Stimulated activated CD8-positive, alpha-beta memory T cell treated with anti-CD3 and anti-CD28 coated beads, Interleukin-4, amount 100 ng/mL, for 4 hours (primary cell): Measurements from ENCODE around the gene JAG2.

ENCODE experiments used
- DNase-seq, 2 donors: peaks; one replicate each; pipeline ENCODE4 v3.0.0-alpha.2; 2020; ENCODE audit warnings: low read depth in 2 of 2, low spot score in 1 of 2

JAG2 gene

GRCh38 chr14:105203701-105204100 is 35.1 kb upstream of the JAG2 start:
- no peak for DNase-seq

DNA sequence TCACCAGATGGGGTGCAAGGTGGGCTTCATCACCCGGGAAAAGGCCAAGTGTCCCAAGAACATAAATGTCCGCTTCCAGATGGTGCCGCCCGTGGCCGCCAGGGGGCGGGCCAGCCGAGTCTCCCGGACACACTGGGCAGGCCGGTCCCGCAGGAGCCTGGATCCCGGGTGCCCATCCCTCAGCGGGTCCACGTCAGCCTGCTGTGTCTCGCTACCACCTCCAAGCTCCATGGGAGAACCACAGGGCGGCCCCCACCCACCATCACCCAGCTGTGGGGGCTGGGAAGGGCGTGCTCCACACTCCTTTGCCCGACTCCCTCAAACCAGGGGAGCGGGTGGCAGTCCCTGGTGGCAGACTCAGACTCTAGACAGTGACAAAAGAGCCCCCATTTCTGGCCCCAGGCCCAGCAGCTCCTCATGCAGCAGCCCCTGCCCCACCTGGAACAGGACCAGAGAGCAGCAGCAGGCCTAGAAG is 34.5 kb upstream of the JAG2 start:
- DNase-seq: peak; percentile 22 to 26

GRCh38 chr14:105201925-105202513 is 33.4 kb upstream of the JAG2 start:
- DNase-seq: no peak

- no peak for DNase-seq
Measured at GRCh38 chr14:105201156-105201924, 32.8 kb upstream of the JAG2 start.

DNA sequence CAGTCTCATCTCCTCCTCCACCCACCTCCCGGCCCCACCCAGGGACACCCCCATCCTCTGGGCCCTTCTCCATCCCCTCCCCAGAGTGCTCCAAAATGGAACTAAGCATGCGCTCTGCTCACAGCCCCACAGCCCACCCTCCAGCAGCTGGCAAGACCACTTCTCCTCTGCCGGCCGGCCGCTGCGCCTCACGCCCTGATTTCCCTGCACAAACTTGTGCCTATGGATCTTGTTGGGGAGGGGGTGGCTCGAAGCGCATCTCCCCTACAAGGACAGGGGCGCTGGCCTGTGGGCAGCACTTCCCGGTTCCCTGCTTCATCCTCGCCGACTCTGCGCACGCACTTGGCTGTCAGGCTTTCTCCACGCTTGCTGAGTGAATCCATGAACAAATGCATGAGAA is 32.1 kb upstream of the JAG2 start:
- DNase-seq: no peak

DNA sequence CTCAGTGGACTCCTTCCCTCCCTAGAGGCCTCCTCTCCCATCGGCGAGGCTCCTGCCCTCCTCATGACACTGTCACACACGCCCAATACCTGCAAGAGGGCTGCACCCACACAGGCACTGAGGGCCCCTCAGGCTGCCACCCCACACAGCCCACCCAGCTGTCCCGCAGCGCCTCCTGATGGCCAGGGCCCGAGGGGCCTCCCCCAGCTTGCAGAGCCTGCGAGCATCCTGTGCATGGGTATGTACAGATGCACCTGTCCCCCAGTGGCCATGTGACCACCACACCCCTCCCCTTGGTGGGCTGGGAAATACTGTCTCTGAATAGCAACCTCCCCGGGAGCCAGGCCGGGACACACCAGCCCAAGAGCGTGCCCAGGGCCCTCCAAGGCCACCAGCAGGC is 31.5 kb upstream of the JAG2 start:
- DNase-seq: no peak

DNA sequence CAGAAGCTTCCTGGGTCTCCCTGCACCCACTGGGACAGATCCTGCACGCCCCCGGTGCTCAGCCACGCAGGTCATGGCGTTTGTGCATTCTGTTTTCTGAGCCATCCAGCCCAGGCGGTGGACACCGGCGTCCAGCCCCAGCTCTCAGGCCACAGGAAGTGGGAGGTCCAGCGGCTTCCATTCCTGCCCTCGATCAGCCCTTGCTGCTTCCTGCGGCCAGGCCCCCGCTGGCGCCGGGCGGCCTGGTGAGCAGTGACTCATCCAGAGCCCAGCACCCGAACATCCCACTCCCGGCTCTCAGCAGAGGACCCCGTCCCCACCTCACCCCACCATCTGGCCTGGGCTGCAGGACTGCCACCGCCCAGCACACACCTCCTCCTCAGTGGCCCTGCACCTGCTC is 30.5 kb upstream of the JAG2 start:
- DNase-seq: no peak

DNA sequence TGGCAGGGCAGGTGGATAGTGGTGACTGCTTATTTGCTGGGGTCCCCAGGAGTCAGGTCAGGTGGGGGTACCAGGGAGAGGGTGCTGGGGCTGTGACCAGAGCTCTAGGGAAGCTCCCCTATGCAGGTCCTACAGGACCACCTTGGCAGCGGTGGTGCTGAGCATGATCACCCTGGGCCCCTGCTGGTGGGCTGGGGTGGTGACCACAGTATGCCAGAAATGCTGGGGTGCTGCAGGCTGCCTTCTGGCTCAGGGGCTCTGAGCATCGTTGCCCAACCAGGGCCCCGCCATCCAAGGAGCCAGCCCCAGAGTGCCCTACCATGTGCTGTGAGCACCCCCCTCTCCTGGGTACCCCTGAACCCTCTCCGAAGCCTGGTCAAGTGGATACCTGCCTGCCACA is 30.0 kb upstream of the JAG2 start:
- DNase-seq: no peak

- DNase-seq: no peak
Measured at GRCh38 chr14:105197211-105197641, 28.6 kb upstream of the JAG2 start.

GRCh38 chr14:105196265-105196960 is 27.8 kb upstream of the JAG2 start:
- DNase-seq: no peak

- DNase-seq: no peak
Measured at GRCh38 chr14:105195522-105196264, 27.1 kb upstream of the JAG2 start.

- DNase-seq: no peak
Measured at GRCh38 chr14:105195051-105195450, 26.5 kb upstream of the JAG2 start.

DNA sequence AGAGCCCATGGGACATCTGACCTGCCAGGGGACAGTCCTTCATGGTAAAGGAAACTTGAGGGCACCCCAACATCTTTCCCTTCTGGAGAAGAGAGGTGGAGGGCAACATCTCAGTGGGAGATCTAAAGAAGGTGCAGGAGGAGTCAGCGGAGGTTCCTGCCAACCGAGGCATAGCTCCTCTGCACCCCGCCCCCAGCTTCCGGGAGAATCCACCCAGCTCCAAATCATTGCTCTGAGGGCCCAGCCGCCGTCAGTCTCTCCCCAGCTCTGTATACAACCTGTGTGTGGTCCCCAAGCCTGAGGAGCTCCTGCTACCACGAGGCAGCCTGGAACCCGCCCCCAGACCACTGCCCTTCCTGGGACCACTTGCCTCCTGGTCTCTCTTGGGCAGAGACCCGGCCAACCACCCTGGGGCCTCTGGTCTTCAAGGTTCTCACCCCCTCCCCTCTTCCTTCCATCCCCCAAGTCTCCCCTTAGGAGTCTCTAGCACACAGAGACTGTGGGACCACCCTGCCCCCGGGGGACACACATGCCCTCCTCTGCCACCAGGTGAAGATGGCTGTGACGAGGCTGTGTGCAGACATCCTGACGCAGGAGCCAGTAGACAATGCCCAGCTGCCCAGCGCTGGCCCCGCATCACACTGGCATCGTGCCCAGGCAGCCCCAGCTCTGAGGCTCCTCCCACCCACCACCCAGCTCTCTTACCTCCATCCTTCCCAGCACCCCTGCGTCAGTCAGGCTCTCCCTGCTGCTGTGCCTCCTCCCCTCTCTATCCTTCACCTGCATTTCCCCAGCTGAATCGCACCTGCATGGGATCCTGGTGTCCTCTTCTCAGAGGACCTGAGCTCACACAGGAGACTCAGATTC is 25.6 kb upstream of the JAG2 start:
- no peak for DNase-seq

DNA sequence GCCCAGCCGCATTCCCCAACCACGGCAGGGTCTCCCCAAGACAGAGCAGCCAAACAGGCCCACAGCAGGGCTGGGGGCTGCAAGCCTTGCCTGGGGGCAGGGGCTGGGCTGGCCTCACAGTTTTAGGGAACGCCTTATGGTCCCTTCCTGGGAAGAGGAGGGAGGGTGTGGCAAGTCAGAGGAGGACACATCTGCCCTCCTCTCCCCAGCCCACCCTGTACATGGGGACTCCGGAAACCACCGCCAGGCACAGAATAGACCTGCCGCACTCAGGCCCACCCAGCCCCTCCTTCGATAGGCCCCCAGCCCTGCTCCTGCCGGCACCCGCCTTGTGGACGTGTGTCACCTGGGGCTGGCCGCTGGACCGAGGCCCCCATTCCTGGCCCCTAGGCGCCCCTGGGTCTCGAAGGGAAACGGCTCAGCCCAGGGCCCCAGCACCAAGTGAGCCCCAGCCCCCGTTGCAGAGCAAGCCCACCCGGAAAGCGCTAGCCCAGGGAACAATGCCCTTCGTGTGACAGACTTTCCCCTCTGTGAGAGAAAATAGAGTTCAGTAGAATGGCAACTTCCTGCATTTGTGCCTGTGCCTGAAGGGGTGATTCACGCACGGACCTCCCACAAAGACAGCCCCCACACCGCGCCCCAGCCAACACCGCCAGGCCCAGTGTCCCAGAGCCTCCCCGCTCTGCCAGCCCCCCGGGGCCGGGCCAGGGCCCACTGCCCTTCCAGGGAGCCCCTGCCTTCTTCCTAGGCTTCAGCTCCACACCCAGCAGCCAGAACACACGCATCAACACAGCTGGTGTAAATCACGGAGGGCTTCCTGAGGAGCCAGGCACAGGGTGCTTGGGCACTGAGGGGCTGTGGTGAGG is 24.5 kb upstream of the JAG2 start:
- DNase-seq: peak in 1 of 2 donors; percentile 25

- no peak for DNase-seq
Measured at GRCh38 chr14:105187935-105188524, 19.5 kb upstream of the JAG2 start.

DNA sequence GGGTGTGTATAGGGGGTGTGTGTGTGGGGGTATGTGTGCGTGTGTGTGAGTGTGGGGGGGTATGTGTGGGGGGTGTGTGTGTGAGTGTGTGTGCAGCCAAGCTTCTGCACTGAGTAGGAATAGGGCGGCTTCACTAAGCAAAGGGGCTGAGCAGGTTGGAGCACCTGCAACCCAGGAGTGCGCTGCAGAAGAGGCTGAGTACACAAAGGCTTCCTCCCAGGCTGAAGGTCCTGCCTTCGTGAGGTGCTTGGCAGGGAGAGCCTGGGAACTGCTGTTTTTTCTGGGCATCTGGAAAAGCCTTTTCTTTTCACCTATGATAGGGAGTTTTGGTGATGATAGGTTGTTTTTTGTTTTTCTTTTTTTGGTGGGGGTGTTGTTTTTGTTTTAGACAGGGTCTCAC is 18.5 kb upstream of the JAG2 start:
- no peak for DNase-seq

GRCh38 chr14:105185973-105186372 is 17.4 kb upstream of the JAG2 start:
- no peak for DNase-seq

DNA sequence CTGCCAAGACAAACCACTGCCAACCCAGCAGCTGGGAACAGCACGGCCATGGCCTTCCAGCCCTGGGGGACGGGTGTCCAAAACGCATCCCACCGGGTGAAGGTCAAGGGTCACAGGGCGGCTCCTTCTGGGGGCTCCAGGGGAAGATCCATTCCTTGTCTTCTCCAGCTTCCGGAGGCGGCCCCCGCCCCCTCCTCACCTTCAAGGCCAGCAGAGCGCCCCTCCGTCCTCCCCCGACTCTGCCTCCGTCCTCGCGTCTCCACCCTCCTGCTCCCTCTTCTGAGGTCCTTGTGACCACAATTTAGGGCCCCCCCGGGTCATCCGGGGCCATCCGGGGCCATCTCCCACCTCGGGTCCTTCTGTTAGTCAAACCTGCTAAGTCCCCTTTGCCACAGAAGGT is 16.4 kb upstream of the JAG2 start:
- no peak for DNase-seq

- DNase-seq: no peak
Measured at GRCh38 chr14:105184461-105184860, 15.9 kb upstream of the JAG2 start.
